SKM-1 (cell line): ENCODE measurements around the gene PLA2G10.
A peak's percentile ranks its signal among the peaks of the same experiment; 100 is the strongest.
"Not testable (repeated sequence)": the region's sequence is repeated elsewhere in the genome, so short reads cannot be mapped to it uniquely, and the experiment has no call there.

Source experiments
- DNase-seq: peaks from one replicate; lab custom pipeline; 2025; ENCODE audit not compliant: unreplicated experiment; lab: John Stamatoyannopoulos, UW

Gene PLA2G10

DNA sequence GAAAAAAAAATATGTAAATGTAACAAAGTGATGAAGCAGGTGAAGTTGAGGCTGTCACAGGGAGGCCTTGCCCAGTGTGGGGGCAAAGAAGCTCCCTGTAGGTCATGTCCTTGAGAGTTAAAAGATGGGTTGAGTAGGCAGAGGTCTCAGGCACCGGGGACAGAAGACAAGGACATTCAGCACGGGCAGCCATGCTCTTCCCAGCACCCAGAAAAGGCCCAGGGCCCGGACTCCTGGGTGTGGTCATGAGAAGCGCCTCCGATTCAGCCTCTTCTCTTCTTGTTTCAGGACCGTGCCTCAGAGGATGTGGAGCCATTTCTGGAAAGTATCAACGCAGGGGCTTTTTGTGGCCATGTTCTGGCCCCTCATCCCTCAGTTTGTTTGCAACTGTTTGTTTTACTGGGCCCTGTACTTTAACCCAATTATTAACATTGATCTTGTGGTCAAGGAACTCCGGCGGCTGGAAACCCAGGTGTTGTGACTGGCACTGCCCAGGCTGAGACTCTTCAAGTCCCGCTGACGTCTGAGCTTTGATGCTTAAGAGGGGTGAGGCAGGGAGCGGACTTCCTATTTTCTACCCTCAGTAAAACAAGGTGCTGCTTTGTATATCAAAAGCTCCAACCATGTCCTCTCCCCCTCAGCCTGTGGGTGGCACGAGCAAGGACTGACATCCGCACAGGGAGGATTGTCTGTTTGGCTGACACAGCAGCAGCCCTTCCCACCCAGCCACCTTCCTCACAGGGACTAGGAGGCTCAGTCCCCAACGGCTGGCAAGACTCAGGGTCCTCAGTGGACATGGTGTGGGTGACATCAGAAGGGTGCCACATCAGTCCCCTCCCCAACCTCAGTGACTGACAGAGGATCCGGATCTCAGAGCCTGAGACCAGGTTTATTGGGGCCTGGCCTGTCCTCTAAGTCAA is 26.5 kb downstream of the PLA2G10 start:
- no peak for DNase-seq

DNA sequence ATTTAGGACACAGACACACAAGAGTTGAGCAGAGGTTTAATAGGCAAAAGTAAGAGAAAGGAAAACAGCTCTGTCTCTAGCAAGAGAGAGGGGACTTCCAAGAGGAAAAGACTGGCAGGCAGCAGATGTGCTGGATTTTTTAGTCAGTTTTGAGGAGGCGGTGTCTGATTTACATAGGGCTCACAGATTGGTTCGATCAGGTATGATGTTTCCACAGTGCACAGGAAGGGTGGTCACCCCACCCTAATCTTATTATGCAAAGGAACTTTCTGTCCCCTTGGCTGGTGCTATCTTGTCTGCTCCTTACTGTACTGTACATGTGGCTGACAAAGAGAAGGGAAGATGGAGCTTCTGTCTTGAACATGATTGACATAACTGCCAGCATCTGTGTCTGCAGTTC is 36.0 kb downstream of the PLA2G10 start:
- DNase-seq, result no peak

DNA sequence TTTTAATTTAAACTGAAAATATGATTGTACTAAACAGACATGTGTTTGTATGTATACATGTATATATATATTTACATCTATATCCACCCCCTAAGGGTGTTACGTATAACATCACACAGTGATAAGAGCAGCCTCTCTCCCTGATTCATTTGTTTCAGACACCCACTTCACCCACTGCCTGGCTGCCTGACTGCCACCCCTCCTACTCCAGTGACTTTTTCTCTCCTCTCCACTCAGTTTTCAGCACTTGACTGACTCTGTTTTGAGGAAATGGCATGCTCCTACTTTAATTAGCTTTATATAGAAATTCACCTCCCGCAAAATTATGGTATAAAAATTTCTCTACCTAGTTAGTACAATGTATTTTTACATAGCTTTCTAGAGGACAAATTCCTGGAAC is 41.4 kb downstream of the PLA2G10 start:
- DNase-seq, result no peak

DNA sequence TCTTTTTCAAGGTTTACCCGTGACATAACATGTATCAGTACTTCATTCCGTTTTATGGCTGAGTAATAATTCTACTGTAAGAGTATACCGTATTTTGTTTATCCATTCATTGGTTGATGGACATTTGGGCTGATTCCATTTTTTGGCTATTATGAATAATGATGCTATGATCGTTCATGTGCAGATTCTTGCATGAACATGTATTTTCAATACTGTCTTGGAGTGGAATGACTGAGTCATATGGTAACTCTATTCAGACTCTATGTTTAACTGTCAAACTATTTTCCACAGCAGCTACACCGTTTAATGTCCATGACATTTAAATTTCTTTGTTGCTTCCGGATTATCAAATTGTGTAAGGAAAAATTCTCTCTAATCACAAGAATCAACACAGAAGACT is 43.5 kb downstream of the PLA2G10 start:
- DNase-seq, result no peak

DNA sequence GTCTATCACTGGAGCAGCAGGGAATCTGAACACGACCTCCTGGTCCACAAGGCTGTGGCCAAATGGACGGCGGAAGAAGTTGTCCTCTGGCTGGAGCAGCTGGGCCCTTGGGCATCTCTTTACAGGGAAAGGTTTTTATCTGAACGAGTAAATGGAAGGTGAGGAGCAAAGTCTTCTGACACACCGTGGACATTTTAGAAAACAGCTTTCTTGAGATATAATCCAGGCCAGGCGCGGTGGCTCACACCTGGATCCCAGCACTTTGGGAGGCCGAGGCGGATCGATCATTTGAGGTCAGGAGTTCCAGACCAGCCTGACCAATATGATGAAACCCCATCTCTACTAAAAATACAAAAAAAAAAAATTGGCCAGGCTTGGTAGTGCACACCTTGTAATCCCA is 44.3 kb downstream of the PLA2G10 start:
- no peak for DNase-seq

DNA sequence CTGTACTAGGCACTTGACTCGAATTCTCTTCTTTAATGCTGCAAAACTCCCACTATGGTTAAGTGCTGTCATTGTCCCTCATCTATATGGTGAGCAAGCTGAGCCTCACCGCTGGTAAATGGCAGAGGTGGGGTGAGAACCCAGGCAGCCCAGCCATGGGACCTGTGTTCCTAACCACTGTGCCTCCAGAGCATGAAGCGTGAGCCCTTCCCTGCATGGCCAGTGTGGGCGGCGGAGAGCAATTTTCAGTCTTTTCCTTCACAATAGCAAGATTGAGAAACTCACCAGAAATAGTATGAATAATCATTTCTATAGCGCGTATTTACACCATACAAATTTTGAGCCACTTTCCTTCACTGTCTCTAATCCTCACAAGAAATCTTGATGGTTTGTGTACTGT is 52.2 kb downstream of the PLA2G10 start:
- DNase-seq, result no peak

DNA sequence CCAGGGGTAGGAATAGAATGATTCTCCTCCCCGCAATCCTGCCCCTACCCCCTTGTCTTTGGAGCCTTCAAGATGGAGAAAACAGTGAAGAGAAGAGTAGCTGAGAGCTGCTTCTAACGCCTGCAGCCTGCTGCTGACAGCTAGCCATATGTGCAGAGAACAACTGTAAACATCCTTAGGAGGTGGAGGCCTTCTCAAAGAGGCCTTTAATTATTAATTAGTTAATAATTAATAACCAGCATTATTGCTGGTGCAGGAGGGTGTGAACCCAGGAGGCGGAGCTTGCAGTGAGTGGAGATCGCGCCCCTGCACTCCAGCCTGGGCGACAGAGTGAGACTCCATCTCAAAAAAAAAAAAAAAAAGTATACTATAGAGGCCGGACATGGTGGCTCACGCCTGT is 52.9 kb downstream of the PLA2G10 start:
- no peak for DNase-seq

DNA sequence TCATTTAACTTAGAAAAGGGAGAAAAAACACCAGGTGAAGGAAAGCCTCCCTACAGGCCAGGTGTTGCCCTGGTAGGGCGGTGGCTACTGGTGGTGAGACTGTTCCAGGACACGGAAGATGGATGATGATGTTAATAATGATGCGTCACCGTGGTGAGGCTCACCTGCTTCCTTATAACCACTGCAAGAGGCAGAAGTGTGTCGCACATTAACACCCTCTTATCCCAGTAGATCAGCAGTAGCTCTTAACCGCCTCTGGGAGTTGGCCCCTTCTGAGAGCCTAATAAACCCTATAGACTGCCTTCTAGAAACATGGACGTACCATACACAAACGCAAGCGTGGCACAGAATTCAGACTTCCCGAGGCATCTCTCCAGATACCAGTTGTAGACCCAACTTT is 53.6 kb downstream of the PLA2G10 start:
- no peak for DNase-seq

DNA sequence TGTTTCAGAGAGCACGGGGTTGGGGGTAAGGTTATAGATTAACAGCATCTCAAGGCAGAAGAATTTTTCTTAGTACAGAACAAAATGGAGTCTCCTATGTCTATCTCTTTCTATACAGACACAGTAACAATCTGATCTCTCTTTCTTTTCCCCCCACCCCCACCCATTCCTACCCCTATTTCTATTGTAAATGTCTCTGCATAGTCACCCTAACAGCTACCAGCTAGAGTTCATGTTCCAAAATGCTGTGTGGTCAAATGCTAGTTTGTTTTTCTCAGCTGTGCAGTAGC is 57.2 kb downstream of the PLA2G10 start:
- not testable (repeated sequence) for DNase-seq

DNA sequence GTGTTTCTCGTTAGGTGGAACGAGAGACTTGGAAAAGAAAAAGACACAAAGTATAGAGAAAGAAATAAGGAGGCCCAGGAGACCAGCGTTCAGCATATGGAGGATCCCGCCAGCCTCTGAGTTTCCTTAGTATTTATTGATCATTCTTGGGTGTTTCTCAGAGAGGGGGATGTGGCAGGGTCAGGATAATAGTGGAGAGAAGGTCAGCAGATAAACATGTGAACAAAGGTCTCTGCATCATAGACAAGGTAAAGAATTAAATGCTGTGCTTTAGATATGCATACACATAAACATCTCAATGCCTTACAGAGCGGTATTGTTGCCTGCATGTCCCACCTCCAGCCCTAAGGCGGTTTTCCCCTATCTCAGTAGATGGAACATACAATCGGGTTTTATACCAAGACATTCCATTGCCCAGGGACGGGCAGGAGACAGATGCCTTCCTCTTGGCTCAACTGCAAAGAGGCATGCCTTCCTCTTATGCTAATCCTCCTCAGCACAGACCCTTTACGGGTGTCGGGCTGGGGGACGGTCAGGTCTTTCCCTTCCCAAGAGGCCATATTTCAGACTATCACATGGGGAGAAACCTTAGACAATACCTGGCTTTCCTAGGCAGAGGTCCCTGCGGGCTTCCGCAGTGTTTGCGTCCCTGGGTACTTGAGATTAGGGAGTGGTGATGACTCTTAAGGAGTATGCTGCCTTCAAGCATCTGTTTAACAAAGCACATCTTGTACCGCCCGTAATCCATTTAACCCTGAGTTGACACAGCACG is 57.7 kb downstream of the PLA2G10 start:
- DNase-seq, result not testable (repeated sequence)

DNA sequence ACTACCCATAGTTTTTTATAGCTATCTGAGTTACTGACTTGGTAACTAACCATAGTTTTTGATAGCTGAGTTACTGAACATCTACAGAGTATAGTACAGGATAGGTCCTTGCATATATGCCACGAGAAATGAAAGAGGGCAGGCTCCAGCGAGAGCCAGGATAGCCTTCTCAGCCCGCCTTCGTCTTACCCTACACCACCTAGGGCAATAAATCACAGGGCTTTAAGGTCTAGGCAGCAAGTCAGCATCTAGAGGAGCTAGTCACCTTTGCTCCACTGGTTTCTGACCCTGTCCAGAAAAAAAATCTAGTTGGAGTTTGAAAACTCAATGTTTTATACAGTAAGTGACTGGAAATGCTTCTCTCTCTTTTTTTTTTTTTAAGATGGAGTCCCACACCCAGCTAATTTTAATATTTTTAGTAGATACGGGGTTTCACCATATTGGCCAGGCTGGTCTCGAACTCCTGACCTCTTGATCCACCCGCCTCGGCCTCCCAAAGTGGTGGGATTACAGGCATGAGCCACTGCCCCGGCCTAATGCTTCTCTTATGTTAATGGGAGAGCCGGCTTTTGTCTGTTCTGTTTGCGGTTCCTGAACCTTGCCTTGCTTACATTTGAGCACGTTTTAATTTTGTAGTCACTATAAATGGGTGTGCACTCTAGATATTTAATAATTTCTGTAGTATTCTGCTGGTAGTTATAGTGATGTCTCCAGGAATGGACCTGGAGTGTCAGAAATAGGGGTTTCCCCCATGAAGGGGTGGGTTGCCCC is 58.5 kb downstream of the PLA2G10 start:
- DNase-seq, result no peak

DNA sequence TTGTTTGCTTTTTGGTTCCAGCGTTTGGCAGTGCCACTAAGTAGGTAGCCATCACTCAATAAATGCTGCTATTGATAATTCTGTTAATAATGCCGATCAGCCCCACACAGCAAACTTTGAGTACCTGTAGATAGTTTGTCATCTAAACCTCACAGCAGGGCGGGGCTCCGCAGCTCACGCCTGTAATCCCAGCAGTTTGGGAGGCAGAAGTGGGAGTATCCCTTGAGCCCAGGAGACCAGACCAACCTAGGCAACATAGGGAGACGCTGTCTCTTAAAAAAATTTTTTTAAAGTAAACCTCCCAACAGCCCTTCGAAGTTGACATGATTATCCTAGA is 59.8 kb downstream of the PLA2G10 start:
- no peak for DNase-seq

DNA sequence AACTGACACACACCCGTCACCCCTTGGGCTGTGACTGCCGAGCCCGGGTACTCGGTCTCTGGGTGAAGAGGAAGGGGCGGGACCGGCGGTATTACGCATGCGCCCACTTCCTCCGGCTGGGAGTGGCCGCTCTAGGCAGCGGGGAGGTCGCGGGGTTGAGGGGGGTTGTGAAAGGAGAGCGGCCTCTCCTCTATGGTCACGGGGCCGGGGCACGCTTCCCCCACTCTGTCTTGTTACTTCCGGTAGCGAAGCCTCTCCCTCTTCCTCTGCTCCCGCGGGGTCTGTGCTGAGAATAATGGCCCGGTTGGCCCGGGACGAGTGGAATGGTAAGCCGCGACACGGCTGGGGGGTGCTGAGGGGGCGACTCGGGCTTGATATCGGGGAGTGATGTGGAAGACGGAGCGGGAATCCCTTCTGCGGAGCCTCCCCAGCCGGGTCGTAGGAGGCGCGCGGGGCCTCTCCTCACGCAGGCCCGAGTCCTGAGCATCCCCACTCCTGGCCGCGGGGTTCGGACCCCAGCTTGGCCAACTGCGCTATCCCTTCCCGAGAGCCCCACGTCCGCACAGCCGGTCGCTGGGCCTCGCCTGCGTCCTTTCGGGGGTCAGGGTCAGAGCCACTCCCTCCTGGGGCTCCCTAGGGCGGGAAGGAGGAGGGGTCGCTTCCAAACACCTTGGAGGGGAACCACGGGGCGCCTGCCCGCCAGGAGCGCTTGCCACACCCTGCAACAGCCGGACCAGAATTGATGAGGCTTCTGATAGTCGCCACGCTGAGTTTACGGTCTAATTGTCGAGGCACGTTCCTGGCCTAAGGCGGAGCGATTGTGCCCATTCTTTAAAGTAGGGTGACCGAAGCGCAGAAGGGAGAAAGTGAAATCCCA is 61.2 kb downstream of the PLA2G10 start, which contains the start of gene BFAR:
TSS of gene BFAR (plus strand) at position 259 of the 877 bp plus-strand sequence. CDS start 11,396 bp downstream, outside the sequence.
- DNase-seq, result peak; percentile 89

DNA sequence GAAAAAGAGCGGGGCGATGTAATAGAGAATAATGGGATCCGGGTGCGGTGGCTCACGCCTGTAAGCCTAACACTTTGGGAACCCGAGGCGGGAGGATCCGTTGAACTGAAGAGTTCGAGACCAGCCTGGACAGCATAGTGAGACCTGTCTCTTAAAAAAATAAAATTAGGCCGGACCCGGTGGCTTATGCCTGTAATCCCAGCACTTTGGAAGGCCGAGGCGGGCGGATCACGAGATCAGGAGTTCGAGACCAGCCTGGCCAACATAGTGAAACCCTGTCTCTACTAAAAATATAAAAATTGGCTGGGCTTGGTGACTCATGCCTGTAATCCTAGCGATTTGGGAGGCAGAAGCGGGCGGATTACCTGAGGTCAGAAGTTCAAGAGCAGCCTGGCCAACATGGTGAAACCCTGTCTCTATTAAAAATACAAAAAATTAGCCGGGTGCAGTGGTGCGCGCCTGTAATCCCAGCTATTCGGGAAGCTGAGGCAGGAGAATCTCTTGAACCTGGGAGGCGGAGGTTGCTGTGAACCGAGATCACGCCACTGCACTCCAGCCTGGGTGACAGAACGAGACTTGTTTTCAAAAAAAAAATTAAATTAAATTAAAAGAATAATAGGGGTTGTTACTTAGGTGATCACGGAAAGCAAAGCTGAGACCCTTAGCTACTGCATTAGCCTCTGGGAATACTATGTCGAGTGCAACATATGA is 63.3 kb downstream of the PLA2G10 start:
- DNase-seq, result not testable (repeated sequence)

DNA sequence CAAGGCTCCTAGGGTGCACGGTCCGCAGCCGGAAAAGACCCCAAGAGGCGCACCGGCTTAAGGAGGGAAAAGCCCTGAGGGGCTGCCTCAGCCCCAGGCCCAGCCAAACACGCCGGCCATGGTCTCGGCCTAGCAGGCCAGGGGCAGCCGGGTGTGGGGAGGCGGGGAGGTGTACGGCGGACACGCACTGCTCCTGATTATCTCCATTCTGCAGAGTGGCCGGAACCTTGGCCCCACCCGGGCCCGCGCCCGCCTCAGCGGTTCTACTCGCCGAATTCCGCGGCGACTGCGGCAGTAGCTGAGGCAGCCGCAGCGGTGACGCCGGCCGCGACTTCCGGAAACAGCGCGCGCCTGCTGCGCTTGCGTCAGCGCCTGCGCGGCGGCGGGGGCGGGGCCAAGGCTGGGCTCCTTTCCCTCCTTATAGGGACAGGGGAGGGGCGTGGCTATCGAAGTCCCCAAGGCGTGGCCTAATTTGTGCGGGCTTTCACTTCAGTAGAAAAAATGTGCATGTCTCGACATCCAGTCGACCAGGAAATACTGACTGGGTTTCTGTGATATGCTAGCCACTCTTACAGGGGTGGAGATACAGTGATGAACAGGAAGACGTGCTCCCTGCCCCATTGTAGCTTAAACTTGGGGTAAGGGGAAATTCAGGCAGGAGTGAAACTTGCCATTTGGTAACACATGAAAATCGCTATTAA is 64.0 kb downstream of the PLA2G10 start, which contains the start of gene PARN:
TSS of gene PARN (minus strand) at position 342 of the 701 bp plus-strand sequence. CDS start at position 207, 135 bp downstream.
- DNase-seq, result peak; percentile 95

DNA sequence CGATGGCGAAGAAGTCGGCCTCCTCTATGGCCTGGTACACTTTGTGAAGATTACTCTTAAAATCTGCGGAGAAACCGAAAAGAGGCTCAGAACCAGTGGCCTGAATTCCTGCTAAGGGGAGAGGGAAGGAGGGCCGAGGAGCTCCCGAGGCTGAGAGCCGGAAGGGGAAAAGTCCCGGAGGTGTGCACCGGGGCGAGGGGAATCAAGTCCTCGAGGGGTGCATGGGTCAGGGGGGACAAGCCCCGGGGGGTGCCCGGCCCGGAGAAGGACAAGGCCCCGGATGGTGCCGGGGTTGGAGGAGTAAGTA is 64.5 kb downstream of the PLA2G10 start:
- DNase-seq, result no peak

DNA sequence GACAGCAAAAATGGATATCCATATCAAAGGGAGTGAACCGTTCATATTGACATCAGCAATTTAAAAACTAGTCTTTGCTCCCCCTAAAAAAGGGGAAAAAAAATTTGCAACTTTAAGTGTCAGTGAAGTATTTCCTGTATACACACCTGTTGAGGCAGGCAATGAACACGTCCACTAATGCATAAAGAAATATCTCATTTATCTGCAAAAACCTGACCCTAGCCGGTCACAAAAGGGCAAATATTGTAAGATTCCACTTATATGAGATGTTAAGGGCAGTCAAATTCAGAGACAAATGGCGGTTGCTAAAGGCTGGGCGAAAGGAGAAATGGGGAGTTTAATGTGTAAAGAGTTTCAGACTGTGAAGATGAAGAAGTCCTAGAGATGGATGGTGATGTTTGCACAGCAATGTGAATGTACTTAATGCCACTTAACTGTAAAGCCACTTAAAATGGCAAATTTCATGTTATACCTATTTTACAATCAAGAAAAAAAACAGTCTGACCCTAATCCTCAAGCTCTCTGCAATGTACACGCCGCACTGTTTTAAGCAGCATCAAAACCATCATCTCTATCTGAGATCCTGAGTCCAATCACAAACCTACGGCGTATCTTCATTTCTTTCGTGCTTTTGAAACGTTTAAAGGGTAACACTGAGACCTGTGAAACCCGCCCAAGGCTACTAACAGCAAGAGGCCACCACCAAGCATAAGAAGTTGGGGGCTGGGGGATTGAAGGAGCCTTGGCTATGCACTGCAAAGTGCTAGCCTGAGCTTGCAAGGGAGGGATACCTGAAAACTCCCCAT is 65.1 kb downstream of the PLA2G10 start:
- no peak for DNase-seq

DNA sequence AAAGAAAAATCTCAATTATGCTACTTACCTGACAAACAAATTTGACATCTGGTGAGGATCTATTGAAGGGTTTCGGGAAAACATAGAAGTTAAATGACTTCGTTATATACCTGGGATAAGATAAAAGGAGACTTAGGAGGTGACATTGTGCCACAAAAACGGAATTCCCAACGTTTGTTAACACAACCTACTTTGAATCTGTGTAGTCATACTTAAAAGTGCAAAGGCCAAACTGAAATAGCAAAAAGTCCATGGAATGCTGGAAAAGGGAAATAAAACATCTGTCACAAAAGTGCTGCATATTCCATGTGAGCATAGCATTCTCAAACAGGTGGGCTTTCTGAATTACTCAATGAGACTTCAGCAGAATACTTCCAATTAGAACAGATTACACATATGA is 67.0 kb downstream of the PLA2G10 start:
- no peak for DNase-seq
